ENCODE measurements around the gene CTNND2.

The CTNND2 gene

DNA sequence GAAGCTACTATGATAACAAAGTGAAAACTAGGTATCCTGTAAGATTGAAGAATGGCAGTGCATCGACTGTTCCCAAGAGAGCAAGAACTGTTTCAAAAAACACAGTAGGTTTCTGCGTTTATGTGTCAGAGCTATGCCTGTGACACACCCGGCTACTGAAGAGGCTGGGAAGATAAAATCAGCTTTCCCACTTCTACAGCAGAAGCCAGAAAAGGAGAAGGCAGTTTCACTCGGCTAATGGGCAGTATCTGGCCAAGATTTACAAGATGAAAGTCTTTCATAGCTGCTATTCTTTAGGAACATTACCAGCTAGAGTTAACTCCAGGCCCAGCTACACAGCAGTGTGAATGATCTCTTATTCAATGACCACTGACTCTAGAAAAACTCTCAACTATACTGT lies 195.2 kb downstream of the CTNND2 start:
- no peak for TF ChIP-seq POLR2A (IDR thresholded peaks at IDR 0.05; ENCODE audit: low read depth, low read length)
- no peak for DNase-seq (ENCODE audit: insufficient read length, low spot score)
- no peak for FAIRE-seq

DNA sequence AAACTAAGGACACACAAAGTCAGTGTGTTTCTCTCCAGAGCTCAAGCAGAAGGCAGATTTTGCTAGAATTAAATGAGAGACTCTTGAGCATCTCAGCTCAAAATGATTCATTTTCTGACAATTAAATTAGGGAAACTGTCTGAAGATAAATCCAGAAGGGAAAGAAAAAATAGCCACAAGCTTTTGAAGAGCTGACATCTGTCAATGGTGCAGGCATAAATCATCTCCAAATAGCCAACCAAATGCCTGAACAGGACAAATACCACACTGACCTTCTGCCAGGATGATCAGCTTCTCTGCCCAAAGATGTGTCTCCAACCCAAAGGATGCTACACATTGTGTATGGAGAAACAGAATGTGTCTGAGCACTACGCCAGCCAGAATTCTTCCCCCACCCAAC lies 199.3 kb downstream of the CTNND2 start:
- no peak for DNase-seq (ENCODE audit: insufficient read length, low spot score)
- no peak for FAIRE-seq

DNA sequence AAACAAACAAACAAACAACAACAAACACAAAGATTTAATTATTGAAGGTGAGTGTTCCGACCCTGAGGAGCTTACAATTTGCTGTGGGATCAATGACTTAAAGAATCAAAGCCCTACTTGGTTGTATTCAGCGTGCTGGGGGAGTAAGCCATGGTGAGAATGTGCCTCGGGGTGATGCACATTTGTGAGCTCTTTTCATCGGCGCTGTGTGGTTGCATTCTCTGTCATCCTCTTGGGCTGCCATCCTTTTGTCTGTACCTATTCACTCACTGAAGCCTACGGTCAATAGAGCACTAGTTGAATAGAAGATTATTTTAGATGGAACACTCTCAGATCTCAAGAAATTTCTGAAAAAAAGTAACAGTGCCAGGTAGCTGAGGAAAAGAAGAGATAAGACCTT lies 203.9 kb downstream of the CTNND2 start:
- no peak for FAIRE-seq

More for the DNA sequence above, 199.3 kb downstream of the CTNND2 start:
- TF ChIP-seq POLR2A (IDR thresholded peaks at IDR 0.05; ENCODE audit: low read depth, low read length): no peak

DNA sequence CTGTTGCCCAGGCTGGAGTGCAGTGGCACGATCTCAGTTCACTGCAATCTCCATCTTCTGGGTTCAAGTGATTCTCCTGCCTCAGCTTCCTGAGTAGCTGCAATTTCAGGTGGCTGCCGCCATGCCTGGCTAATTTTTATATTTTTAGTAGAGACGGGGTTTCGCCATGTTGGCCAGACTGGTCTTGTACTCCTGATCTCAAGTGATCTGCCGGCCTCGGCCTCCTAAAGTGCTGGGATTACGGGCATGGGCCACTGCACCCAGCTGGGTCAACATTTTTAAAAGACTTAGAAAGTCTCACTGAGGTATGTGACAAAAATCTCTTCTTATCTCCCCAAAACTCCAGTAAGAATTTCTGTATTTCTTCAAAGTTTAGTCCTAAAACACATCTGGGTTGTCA lies 211.6 kb downstream of the CTNND2 start:
- FAIRE-seq: no peak
- no peak for TF ChIP-seq POLR2A (IDR thresholded peaks at IDR 0.05; ENCODE audit: low read depth, low read length)
- no peak for DNase-seq (ENCODE audit: insufficient read length, low spot score)

More for the DNA sequence above, 203.9 kb downstream of the CTNND2 start:
- no peak for DNase-seq (ENCODE audit: insufficient read length, low spot score)
- no peak for TF ChIP-seq POLR2A (IDR thresholded peaks at IDR 0.05; ENCODE audit: low read depth, low read length)

DNA sequence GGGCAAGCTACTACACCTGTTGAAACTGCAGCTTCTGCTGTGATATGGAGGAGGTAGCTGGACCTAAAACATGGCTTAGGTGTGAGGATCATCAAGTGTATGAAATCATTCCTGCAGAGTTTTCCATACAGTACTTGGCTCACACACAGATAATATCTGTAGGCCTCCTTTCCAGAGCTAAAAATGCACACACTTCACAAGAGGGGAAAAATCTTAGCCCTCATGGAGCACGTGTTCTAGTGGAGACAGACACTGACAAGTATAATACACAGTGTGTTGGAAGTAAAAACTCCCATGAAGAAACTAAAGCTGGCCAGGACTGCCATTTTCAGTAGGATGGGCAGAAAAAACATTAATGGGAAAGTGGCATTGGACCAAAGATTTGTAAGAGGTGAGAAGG lies 216.7 kb downstream of the CTNND2 start:
- no peak for DNase-seq (ENCODE audit: insufficient read length, low spot score)
- no peak for FAIRE-seq
- TF ChIP-seq POLR2A (IDR thresholded peaks at IDR 0.05; ENCODE audit: low read depth, low read length): no peak

DNA sequence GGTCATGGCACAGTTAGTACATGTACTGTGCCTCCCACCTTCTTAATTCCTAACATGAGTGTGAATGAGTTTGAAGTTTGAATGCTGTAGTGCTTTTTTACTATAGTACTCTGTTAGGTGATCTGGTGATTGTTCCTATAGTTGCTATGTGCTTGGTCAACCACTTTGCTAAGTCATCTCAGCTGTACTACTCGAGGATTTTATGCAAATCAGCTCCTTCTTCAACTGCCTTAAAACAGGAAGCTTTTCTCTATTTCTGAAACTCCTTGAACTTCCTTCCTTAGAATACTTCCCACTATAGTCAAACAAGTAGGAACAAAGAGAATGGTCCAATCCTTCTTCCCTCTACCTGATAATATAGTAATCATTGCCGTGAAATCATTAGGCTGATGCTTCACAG lies 219.6 kb downstream of the CTNND2 start:
- DNase-seq (ENCODE audit: insufficient read length, low spot score) (no peak), FAIRE-seq (no peak)
- TF ChIP-seq POLR2A (IDR thresholded peaks at IDR 0.05; ENCODE audit: low read depth, low read length): no peak

DNA sequence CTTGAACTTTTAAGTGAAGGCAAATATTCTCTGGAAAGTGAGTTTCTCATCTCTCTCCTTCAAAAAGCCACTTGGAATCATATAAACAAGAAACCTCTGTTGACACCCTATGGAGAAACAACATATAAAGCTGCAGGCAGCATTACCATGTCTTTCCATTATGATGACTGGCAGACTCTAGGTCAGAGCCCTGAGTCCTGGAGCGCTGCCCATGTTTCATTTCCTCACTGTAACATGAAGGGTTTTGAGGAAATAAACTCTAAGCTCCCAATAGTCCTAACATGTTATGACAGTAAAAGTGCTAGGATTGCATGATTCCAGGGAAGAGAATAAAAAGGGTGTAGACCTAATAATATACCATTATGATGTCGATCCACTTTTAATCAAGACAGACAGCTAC lies 220.6 kb downstream of the CTNND2 start:
- no peak for FAIRE-seq
- DNase-seq (ENCODE audit: insufficient read length, low spot score): no peak
- no peak for TF ChIP-seq POLR2A (IDR thresholded peaks at IDR 0.05; ENCODE audit: low read depth, low read length)

DNA sequence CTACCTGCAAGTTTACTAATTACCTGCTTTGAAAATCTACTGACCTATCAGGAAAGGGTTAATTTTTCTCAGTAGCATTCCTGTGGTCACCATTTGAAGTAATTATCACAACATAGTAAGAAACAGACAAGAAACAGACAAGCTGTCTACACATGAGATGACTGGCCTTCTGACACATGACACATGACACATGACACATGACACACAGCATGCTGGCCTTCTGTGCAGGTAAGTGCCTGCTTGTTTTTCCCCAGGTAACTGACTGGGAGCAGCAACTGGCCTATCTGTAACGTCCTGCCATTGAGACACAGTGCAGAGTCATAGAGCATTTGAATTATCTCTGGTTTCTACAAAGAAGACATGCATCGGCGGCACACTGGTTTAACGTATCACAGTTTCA lies 222.4 kb downstream of the CTNND2 start:
- TF ChIP-seq POLR2A (IDR thresholded peaks at IDR 0.05; ENCODE audit: low read depth, low read length): no peak
- DNase-seq (ENCODE audit: insufficient read length, low spot score): no peak
- FAIRE-seq: no peak

DNA sequence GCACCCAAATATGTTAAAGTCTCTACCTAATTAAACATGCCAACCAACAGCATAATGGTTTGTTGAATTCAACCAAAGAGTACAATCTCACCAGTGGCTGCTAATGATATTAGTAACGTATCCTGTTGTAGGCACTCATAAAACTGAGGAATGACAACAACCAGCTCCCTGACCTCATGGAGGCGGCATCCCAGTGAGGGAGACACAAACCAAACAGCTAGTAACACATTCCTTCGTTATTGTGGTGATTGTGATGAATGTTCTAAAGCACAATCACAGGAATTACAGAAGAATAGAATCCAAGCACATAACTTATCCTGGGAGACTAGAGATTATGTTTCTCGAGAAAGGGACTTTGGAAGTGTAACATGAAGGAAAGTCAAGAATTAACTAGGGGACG lies 224.6 kb downstream of the CTNND2 start:
- DNase-seq (ENCODE audit: insufficient read length, low spot score) (no peak), FAIRE-seq (no peak)
- TF ChIP-seq POLR2A (IDR thresholded peaks at IDR 0.05; ENCODE audit: low read depth, low read length): no peak

DNA sequence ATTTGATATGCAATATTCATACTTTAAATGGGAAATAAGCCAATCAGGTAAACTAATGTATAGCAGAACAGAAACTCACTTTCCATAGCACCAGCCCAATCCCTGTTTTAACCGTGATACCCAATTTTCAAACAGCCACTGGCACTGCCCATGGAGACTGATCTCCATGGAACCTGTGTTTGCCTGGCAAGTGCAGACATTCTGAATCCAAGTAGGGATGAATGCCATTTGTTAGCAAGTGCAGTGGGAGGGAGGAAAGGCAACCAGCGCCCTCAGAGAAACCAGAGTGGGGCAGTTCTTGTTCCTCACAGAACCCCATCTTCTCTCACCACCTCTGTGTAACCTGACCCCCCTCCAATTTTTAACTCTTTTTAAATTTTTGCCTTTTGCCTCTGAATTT lies 229.1 kb downstream of the CTNND2 start:
- no peak for TF ChIP-seq POLR2A (IDR thresholded peaks at IDR 0.05; ENCODE audit: low read depth, low read length)
- no peak for DNase-seq (ENCODE audit: insufficient read length, low spot score)
- no peak for FAIRE-seq

DNA sequence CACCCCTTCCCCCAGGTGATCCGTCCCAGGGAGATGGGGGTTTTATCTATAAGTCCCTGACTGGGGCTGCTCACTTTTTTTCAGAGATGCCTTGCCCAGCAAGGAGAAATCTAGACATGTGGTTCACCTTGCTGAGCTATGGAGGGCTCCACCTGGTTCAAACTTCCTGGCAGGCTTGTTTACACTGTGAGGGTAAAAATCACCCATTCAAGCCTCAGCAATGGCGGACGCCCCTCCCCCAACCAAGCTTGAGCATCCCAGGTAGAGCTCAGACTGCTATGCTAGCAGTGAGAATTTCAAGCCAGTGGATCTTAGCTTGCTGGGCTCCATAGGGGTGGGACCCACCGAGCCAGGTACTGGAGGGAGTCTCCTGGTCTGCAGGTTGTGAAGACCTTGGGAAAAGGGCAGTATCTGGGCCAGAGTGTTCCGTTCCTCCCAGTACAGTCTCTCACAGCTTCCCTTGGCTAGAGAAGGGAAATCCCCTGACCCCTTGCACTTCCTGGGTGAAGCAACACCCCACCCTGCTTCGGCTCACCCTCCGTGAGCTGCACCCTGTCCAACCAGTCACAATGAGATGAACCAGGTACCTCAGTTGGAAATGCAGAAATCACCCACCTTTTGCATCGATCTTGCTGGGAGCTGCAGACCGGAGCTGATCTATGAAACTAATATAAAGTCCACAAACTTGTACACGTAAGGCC lies 231.7 kb downstream of the CTNND2 start:
- FAIRE-seq: no peak
- TF ChIP-seq POLR2A (IDR thresholded peaks at IDR 0.05; ENCODE audit: low read depth, low read length): no peak
- DNase-seq (ENCODE audit: insufficient read length, low spot score): no peak

DNA sequence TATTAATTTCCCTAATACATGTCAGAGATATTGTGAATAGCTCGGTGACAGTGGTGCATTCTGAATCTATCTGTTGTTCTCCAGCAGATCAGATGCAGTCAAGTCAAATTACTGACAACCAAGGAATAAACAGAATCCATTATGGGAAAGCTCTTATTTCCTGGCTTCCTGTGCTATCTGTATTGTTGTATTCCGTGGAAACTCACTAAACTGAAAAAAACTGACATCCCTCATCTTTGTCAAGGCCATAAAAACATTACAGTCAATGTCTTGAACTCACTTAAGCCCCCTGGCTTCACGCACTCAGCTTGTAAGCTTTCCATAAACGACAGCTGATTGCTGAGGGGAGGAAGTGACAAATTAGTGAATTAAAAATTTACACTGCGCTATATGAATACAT lies 245.9 kb downstream of the CTNND2 start:
- no peak for TF ChIP-seq POLR2A (IDR thresholded peaks at IDR 0.05; ENCODE audit: low read depth, low read length)
- DNase-seq (ENCODE audit: insufficient read length, low spot score) (no peak), FAIRE-seq (no peak)

DNA sequence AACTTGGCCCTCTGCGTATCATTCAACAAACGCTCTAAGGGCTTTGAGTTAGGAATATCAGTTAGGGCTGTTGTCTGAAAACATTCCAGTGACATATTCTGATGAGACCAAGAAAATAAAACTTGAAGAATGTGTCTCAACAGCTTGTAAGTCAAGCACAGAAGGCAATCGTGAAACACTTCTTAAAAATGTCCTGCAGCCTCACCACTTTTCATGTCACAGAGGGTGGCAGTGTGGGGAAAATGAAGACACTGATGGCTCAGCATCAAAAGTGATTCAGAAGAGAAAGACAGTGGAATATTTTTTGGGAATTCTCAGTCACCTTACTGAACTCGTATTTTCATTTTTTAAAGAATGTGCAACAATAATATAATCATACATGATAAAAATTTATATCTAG lies 247.3 kb downstream of the CTNND2 start:
- FAIRE-seq (no peak), DNase-seq (ENCODE audit: insufficient read length, low spot score) (no peak)
- TF ChIP-seq POLR2A (IDR thresholded peaks at IDR 0.05; ENCODE audit: low read depth, low read length): no peak

DNA sequence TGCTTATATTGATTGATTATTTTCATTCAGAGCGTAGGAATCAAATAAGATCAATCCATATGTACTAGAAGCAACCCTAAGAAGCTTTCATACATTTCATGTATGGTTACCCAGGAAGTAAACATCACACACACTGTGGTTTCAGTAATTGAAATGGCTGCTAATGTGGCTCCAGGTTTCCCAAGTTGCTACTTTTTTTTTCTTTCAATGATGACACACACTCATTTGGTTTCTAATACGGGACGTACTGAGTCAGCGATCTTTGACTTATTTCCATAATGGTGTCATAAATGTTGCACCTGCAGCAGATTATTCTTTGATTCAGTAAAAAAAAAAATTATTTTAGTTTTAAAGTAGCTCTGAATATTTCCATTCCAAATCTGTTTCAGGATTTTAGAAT lies 248.6 kb downstream of the CTNND2 start:
- DNase-seq (ENCODE audit: insufficient read length, low spot score) (no peak), FAIRE-seq (no peak)
- no peak for TF ChIP-seq POLR2A (IDR thresholded peaks at IDR 0.05; ENCODE audit: low read depth, low read length)

DNA sequence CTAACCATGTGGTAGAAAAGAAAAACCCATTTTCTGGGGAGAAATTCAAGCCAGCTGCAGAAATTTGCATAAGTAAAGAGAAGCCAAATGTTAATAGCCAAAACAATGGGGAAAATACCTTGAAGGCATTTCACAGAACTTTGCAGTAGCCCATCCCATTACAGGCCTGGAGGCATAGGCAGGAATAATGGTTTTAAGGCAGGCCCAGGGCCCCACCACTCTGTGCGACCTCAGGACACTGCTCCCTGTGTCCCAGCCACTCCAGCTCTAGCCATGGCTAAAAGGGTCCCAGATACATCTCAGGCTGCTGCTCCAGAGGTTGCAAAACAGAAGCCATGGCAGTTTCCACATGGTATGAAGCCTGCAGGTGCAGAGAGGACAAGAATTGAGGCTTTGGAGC lies 253.3 kb downstream of the CTNND2 start:
- no peak for DNase-seq (ENCODE audit: insufficient read length, low spot score)
- FAIRE-seq: no peak
- no peak for TF ChIP-seq POLR2A (IDR thresholded peaks at IDR 0.05; ENCODE audit: low read depth, low read length)

DNA sequence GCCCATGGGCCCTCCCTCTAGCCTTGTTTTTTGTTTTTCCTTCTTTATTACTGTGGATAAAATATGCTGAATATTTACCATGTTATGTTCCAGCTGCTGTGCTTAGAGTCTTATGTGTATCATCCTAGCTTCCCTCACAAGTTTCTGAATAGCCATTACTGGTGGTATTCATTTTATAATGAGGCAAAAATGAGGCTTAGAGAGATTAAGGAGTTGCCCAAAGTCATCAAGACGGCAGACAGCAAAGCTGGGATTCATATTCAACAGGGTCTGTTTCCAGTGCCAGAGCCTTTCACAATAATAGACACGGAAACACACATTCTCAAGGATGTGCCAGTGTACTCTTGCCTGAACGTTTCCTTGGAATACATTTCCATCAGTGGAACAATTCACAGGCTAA lies 258.1 kb downstream of the CTNND2 start:
- FAIRE-seq: no peak
- no peak for DNase-seq (ENCODE audit: insufficient read length, low spot score)
- TF ChIP-seq POLR2A (IDR thresholded peaks at IDR 0.05; ENCODE audit: low read depth, low read length): no peak

Measured in H54 (cell line).